ENCODE measurements around the gene SPACA6. TPM values are rescaled to one million over a fixed set of nuclear protein-coding genes. Genes with fewer than 3 reads are reported as not detected.

SPACA6 gene
- total and polyA plus RNA-seq, 4 donors: 7.0 to 20.7 (median 14.8) TPM

DNA sequence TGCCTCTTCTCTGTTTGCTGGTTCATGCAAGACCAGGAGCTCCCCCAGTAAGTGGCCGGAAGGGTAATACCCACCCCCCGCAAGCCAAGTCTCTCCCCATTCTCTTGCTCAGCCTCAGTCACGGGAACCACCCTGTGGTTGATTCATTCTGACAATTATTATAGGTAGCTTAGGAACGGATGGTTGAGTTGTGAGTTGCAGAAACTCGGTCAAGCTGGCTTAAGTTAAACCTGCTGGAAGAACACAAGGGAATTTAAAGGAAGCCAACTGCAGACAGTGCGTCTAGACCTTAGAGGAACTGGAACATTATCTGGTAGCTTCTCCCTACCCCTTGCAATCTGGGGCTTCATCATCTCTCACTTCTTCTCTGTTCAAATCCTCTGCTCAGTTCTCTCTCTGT lies 49.7 kb downstream of the SPACA6 start:
- Histone ChIP-seq H3K27ac (ENCODE audit: low read depth in 1 of 2, low read length in 1 of 2) (no peak overlapping the region), H3K9ac (ENCODE audit: insufficient read depth in 1 of 2, low read length in 2 of 2) (no peak overlapping the region), H3K27me3 (ENCODE audit: control insufficient read depth in 3 of 3, insufficient read depth in 3 of 3, low read length in 2 of 3) (peaks cover 0 to 5% (median 0%) of the 10 kb centered on the region in 3 donors), H3K9me3 (ENCODE audit: control insufficient read depth in 4 of 4, insufficient read depth in 3 of 4, low read length in 3 of 4) (no peaks in the 10 kb centered on the region), H3K4me3 (no peak overlapping the region), H3K4me1 (ENCODE audit: control insufficient read depth in 5 of 5, insufficient read depth in 5 of 5, low read length in 5 of 5) (no peaks in the 10 kb centered on the region), H3K36me3 (ENCODE audit: control insufficient read depth in 4 of 4, insufficient read depth in 4 of 4, low read length in 4 of 4) (no peaks in the 10 kb centered on the region)
- WGBS, 2 donors: 68 to 71% methylated on average over 6 of the region's 6 CpGs
- TF ChIP-seq, protein P1, sequence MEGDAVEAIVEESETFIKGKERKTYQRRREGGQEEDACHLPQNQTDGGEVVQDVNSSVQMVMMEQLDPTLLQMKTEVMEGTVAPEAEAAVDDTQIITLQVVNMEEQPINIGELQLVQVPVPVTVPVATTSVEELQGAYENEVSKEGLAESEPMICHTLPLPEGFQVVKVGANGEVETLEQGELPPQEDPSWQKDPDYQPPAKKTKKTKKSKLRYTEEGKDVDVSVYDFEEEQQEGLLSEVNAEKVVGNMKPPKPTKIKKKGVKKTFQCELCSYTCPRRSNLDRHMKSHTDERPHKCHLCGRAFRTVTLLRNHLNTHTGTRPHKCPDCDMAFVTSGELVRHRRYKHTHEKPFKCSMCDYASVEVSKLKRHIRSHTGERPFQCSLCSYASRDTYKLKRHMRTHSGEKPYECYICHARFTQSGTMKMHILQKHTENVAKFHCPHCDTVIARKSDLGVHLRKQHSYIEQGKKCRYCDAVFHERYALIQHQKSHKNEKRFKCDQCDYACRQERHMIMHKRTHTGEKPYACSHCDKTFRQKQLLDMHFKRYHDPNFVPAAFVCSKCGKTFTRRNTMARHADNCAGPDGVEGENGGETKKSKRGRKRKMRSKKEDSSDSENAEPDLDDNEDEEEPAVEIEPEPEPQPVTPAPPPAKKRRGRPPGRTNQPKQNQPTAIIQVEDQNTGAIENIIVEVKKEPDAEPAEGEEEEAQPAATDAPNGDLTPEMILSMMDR (IDR thresholded peaks at IDR 0.05; ENCODE audit: control extremely low read depth, extremely low read depth): no peak
- DNase-seq (no peak), ATAC-seq (ENCODE audit: insufficient read depth, low FRiP score) (no peak)

DNA sequence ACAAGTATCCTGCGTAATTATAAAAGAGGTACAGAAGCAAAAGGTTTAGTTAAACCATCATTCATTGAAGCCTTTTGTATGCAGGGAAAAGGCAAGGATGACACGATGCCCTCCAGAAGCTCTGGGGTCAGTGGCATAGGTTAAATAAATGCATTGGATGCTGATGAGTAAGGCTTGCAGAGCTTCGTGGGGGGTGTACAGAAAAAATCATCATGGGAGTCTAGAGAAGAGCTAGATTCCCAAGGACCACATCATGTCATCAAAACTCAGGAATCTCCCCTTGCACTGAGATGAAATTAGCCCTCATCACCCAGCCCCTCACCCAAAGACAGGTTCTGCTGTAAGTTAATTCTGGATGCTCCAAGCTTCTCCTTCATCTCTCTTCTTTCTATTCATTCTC lies 50.3 kb downstream of the SPACA6 start:
- H3K36me3 ChIP-seq (ENCODE audit: control insufficient read depth in 4 of 4, insufficient read depth in 4 of 4, low read length in 4 of 4): no peaks in the 10 kb centered on the region
- H3K9ac ChIP-seq (ENCODE audit: insufficient read depth in 1 of 2, low read length in 2 of 2): no peak overlapping the region
- no peaks in the 10 kb centered on the region for H3K4me1 ChIP-seq (ENCODE audit: control insufficient read depth in 5 of 5, insufficient read depth in 5 of 5, low read length in 5 of 5)
- DNase-seq (no peak), ATAC-seq (ENCODE audit: insufficient read depth, low FRiP score) (no peak)
- H3K9me3 ChIP-seq (ENCODE audit: control insufficient read depth in 4 of 4, insufficient read depth in 3 of 4, low read length in 3 of 4): no peaks in the 10 kb centered on the region
- no peak overlapping the region for H3K27ac ChIP-seq (ENCODE audit: low read depth in 1 of 2, low read length in 1 of 2)
- TF ChIP-seq, protein P1 (IDR thresholded peaks at IDR 0.05; ENCODE audit: control extremely low read depth, extremely low read depth): no peak
- H3K4me3 ChIP-seq: no peak overlapping the region
- WGBS, 2 donors: 83 to 91% methylated on average over 3 of the region's 3 CpGs
- peaks cover 0 to 5% (median 0%) of the 10 kb centered on the region in 3 donors for H3K27me3 ChIP-seq (ENCODE audit: control insufficient read depth in 3 of 3, insufficient read depth in 3 of 3, low read length in 2 of 3)

DNA sequence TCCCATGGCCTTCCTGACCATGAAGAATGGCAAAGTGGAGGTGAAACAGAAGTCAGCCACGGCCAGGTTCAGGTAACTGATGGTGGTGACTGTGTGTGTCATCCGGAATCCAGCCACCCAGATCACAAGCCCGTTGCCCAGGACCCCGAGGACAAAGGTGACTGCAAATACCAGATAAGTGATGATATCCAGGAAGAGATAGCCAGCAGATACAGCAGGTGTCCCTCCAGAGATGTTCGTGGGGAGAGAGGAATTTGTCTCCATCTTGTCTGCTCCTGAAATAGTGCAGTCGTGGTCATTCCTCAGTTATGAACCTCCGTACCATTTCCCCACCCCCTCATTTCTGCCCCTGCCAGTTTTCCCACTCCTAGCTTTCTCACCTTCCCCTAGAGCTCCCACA lies 53.6 kb downstream of the SPACA6 start:
- no peak for DNase-seq
- Histone ChIP-seq H3K36me3 (ENCODE audit: control insufficient read depth in 4 of 4, insufficient read depth in 4 of 4, low read length in 4 of 4) (no peaks in the 10 kb centered on the region), H3K27me3 (ENCODE audit: control insufficient read depth in 3 of 3, insufficient read depth in 3 of 3, low read length in 2 of 3) (no peaks in the 10 kb centered on the region), H3K4me1 (ENCODE audit: control insufficient read depth in 5 of 5, insufficient read depth in 5 of 5, low read length in 5 of 5) (no peaks in the 10 kb centered on the region), H3K4me3 (no peak overlapping the region), H3K27ac (ENCODE audit: low read depth in 1 of 2, low read length in 1 of 2) (no peak overlapping the region), H3K9me3 (ENCODE audit: control insufficient read depth in 4 of 4, insufficient read depth in 3 of 4, low read length in 3 of 4) (peaks cover 0 to 1% (median 0%) of the 10 kb centered on the region in 4 donors), H3K9ac (ENCODE audit: insufficient read depth in 1 of 2, low read length in 2 of 2) (no peak overlapping the region)
- TF ChIP-seq, protein P1 (IDR thresholded peaks at IDR 0.05; ENCODE audit: control extremely low read depth, extremely low read depth): no peak
- no peak for ATAC-seq (ENCODE audit: insufficient read depth, low FRiP score)
- WGBS, 2 donors: 75 to 89% methylated on average over 7 of the region's 7 CpGs

DNA sequence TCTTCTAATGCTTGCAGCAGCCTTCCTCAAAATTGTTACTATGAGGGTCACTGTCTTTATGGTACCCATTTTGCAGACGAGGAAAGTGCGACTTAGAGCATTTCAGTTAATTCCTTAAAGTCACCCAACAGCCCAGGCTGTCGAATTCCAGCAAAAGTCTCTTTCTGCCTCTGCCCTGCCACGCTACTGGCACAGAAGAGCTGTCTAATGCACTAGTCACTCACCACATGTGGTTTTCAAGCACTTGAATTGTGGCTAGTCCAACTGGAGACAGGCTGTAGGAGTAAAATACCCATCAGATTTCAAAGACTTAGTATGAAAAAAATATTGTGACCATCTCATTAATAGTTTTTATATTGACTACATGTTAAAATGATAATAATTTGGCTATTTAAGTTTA lies 56.8 kb downstream of the SPACA6 start:
- Histone ChIP-seq H3K4me1 (ENCODE audit: control insufficient read depth in 5 of 5, insufficient read depth in 5 of 5, low read length in 5 of 5) (no peaks in the 10 kb centered on the region), H3K27me3 (ENCODE audit: control insufficient read depth in 3 of 3, insufficient read depth in 3 of 3, low read length in 2 of 3) (peaks cover 0 to 2% (median 0%) of the 10 kb centered on the region in 3 donors), H3K36me3 (ENCODE audit: control insufficient read depth in 4 of 4, insufficient read depth in 4 of 4, low read length in 4 of 4) (no peaks in the 10 kb centered on the region), H3K9me3 (ENCODE audit: control insufficient read depth in 4 of 4, insufficient read depth in 3 of 4, low read length in 3 of 4) (peaks cover 0 to 1% (median 0%) of the 10 kb centered on the region in 4 donors), H3K9ac (ENCODE audit: insufficient read depth in 1 of 2, low read length in 2 of 2) (no peak overlapping the region), H3K27ac (ENCODE audit: low read depth in 1 of 2, low read length in 1 of 2) (no peak overlapping the region), H3K4me3 (no peak overlapping the region)
- TF ChIP-seq, protein P1 (IDR thresholded peaks at IDR 0.05; ENCODE audit: control extremely low read depth, extremely low read depth): no peak
- 77 to 92% methylated on average over 4 of the region's 4 CpGs for WGBS, 2 donors
- no peak for DNase-seq
- ATAC-seq (ENCODE audit: insufficient read depth, low FRiP score): no peak
